ENCODE measurements around the gene RAD51. TPM values are rescaled to one million over a fixed set of nuclear protein-coding genes. Genes with fewer than 3 reads are reported as not detected.

Gene RAD51
- total RNA-seq, 1 donor from 2014 or later = 4.1 TPM

GRCh38 chr15:40768521-40769273 is 73.7 kb downstream of the RAD51 start:
- ATAC-seq (ENCODE audit: low read depth) (peak; percentile 6), DNase-seq (no peak)
- no peak for TF ChIP-seq CTCF (IDR thresholded peaks at IDR 0.05)
- CTCF ChIA-PET = interaction anchor here (1.2 to 6.6 kb wide), 4 partner anchors 10 to 22 kb away, joined by 3 to 45 read pairs (median 8); no protein-coding TSS in a partner anchor
- Mint-ChIP-seq H3K27ac (peak overlapping the region; percentile 93), H3K4me3 (peak overlapping the region; percentile 82), H3K4me1 (peaks cover 63% of the 10 kb centered on the region), H3K27me3 (no peaks in the 10 kb centered on the region), H3K36me3 (ENCODE audit: low read depth) (peaks cover 12% of the 10 kb centered on the region), H3K9me3 (no peaks in the 10 kb centered on the region)
- POLR2A ChIA-PET = interaction anchor here (1.0 to 3.3 kb wide), 8 partner anchors 9 to 204 kb away, joined by 4 to 49 read pairs (median 14); partner anchors contain the start of genes CCDC32, DNAJC17, RAD51 and VPS18
- intact Hi-C loops (cut with micrococcal nuclease) = loop anchor here (1.0 to 5.0 kb wide), 8 partner anchors 13 to 349 kb away; partner anchors contain the start of genes BAHD1, CCDC32, DNAJC17 and INO80

- Mint-ChIP-seq H3K36me3 (ENCODE audit: low read depth) (peaks cover 19% of the 10 kb centered on the region), H3K4me1 (peaks cover 59% of the 10 kb centered on the region), H3K4me3 (peak within 1 kb of the TSS; percentile 82), H3K27ac (peak within 1 kb of the TSS; percentile 93), H3K27me3 (no peaks in the 10 kb centered on the region), H3K9me3 (no peaks in the 10 kb centered on the region)
- ChIA-PET CTCF (interaction anchor here (0.9 to 6.6 kb wide), 5 partner anchors 9 to 216 kb away, joined by 3 to 45 read pairs (median 5); no protein-coding TSS in a partner anchor), POLR2A (interaction anchor here (0.6 to 3.3 kb wide), 17 partner anchors 11 to 1200 kb away, joined by 3 to 49 read pairs (median 6); partner anchors contain the start of genes CCDC32, CHP1, DNAJC17 and EXD1)
- intact Hi-C loops (cut with micrococcal nuclease) = loop anchor here (1.0 to 5.0 kb wide), 8 partner anchors 13 to 348 kb away; partner anchors contain the start of genes BAHD1, CCDC32, DNAJC17 and INO80
- TF ChIP-seq CTCF (IDR thresholded peaks at IDR 0.05) = no peak
- ATAC-seq (ENCODE audit: low read depth) (peak; percentile 84), DNase-seq (peak; percentile 81)
Observed at GRCh38 chr15:40769274-40770146, 74.5 kb downstream of the RAD51 start, which contains the start of gene C15orf62. Gene C15orf62, plus strand, starts transcription at chr15:40769980. Its CDS starts 516 bp downstream, at chr15:40770496.

- ATAC-seq (ENCODE audit: low read depth) (no peak), DNase-seq (peak; percentile 42)
- H3K36me3 Mint-ChIP-seq (ENCODE audit: low read depth) = peaks cover 27% of the 10 kb centered on the region
- CTCF ChIA-PET = interaction anchor here (0.9 to 6.6 kb wide), 4 partner anchors 12 to 216 kb away, joined by 3 to 45 read pairs (median 8); no protein-coding TSS in a partner anchor
- H3K27ac Mint-ChIP-seq = peak overlapping the region; percentile 93
- POLR2A ChIA-PET = interaction anchor here (0.5 to 3.3 kb wide), 17 partner anchors 12 to 1199 kb away, joined by 3 to 49 read pairs (median 6); partner anchors contain the start of genes CCDC32, CHP1, DNAJC17 and EXD1
- no peaks in the 10 kb centered on the region for H3K27me3 Mint-ChIP-seq
- no peaks in the 10 kb centered on the region for H3K9me3 Mint-ChIP-seq
- H3K4me3 Mint-ChIP-seq = peak overlapping the region; percentile 82
- H3K4me1 Mint-ChIP-seq = peaks cover 52% of the 10 kb centered on the region
- intact Hi-C loops (cut with micrococcal nuclease) = no loop called here
- TF ChIP-seq CTCF (IDR thresholded peaks at IDR 0.05) = no peak
Observed at GRCh38 chr15:40770147-40770721, 75.3 kb downstream of the RAD51 start.

- peak overlapping the region; percentile 59 for H3K27ac Mint-ChIP-seq
- peaks cover 47% of the 10 kb centered on the region for H3K4me1 Mint-ChIP-seq
- no peaks in the 10 kb centered on the region for H3K9me3 Mint-ChIP-seq
- H3K36me3 Mint-ChIP-seq (ENCODE audit: low read depth) = peaks cover 37% of the 10 kb centered on the region
- H3K27me3 Mint-ChIP-seq = no peaks in the 10 kb centered on the region
- no peak for ATAC-seq (ENCODE audit: low read depth)
- intact Hi-C loops (cut with micrococcal nuclease) = no loop called here
- DNase-seq = no peak
- no peak overlapping the region for H3K4me3 Mint-ChIP-seq
- ChIA-PET POLR2A (interaction anchor here (1.0 to 3.3 kb wide), 6 partner anchors 13 to 463 kb away, joined by 4 to 49 read pairs (median 16); partner anchors contain the start of genes DNAJC17, PLCB2, RAD51 and RPUSD2), CTCF (interaction anchor here (6.6 kb wide), 1 partner anchor 11 kb away, joined by 45 read pairs; no protein-coding TSS in a partner anchor)
- TF ChIP-seq CTCF (IDR thresholded peaks at IDR 0.05) = no peak
Observed at GRCh38 chr15:40771242-40771641, 76.3 kb downstream of the RAD51 start.

All from activated B cell treated with CpG ODN at 0.5 μM for 24 hours (primary cell).